ENCODE measurements around the gene FKBP5. TPM values are rescaled to one million over a fixed set of nuclear protein-coding genes. Genes with fewer than 3 reads are reported as not detected.

FKBP5 gene
- total and polyA plus RNA-seq, 10 of the 15 experiments (the other 5 are each of a cell fraction or from before 2014, with no cell fraction given), result 29.0 to 123 (median 62.3) TPM

DNA sequence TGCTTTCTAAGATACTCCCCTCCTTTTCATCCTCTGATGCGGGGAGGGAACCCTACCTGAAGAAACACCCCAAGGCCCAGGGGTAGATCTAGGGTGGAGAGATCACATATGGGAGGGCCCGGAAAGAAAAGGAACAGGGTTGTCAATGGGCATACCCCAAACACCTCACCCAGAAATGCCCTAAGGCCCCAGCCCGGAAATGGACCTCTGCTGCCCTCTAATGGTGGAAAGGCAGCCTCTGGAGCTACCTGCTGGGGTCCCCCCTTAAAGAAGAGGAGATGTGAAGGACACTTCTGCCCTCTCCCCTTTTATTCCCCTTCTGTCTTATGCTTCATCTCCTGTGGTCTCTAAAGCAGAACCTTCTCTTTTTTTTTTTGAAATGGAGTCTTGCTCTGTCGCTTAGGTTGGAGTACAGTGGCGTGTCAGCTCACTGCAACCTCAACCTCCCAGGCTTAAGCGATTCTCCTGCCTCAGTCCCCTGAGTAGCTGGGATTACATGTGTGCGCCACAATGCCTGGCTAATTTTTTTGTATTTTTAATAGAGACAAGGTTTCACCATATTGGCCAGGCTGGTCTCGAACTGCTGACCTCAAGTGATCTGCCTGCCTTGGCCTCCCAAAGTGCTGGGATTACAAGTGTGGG lies 47.7 kb upstream of the FKBP5 start (continued):
- TF ChIP-seq, protein P1, sequence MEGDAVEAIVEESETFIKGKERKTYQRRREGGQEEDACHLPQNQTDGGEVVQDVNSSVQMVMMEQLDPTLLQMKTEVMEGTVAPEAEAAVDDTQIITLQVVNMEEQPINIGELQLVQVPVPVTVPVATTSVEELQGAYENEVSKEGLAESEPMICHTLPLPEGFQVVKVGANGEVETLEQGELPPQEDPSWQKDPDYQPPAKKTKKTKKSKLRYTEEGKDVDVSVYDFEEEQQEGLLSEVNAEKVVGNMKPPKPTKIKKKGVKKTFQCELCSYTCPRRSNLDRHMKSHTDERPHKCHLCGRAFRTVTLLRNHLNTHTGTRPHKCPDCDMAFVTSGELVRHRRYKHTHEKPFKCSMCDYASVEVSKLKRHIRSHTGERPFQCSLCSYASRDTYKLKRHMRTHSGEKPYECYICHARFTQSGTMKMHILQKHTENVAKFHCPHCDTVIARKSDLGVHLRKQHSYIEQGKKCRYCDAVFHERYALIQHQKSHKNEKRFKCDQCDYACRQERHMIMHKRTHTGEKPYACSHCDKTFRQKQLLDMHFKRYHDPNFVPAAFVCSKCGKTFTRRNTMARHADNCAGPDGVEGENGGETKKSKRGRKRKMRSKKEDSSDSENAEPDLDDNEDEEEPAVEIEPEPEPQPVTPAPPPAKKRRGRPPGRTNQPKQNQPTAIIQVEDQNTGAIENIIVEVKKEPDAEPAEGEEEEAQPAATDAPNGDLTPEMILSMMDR (IDR thresholded peaks at IDR 0.05 in 2 of 3, conservative IDR thresholded peaks at IDR 0.05 in 1 of 3; ENCODE audit: control insufficient read depth in 2 of 3, extremely low read depth in 1 of 3, insufficient read depth in 1 of 3, low read depth in 3 of 3, low read length in 3 of 3), result peak; percentile 89 to 95 (median 93); a peak in 5 of 6 replicates
- TF ChIP-seq, protein P2, sequence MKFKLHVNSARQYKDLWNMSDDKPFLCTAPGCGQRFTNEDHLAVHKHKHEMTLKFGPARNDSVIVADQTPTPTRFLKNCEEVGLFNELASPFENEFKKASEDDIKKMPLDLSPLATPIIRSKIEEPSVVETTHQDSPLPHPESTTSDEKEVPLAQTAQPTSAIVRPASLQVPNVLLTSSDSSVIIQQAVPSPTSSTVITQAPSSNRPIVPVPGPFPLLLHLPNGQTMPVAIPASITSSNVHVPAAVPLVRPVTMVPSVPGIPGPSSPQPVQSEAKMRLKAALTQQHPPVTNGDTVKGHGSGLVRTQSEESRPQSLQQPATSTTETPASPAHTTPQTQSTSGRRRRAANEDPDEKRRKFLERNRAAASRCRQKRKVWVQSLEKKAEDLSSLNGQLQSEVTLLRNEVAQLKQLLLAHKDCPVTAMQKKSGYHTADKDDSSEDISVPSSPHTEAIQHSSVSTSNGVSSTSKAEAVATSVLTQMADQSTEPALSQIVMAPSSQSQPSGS (IDR thresholded peaks at IDR 0.05; ENCODE audit: low read length), result no peak
- TF ChIP-seq ZNF274 (IDR thresholded peaks at IDR 0.05; ENCODE audit: insufficient read depth, insufficient read length) (no peak), ESRRA (IDR thresholded peaks at IDR 0.05; ENCODE audit: low read length) (no peak), MXI1 (IDR thresholded peaks at IDR 0.05; ENCODE audit: low read depth, low read length) (no peak), SUPT20H (IDR thresholded peaks at IDR 0.05; ENCODE audit: borderline replicate concordance, control insufficient read depth, low read depth, low read length) (no peak), PML (IDR thresholded peaks at IDR 0.05; ENCODE audit: low read length) (no peak), SMC3 (IDR thresholded peaks at IDR 0.05; ENCODE audit: borderline replicate concordance, low read length) (peak; percentile 96), NR2F1 (conservative IDR thresholded peaks at IDR 0.05) (no peak), CHD4 (IDR thresholded peaks at IDR 0.05) (no peak), HDAC6 (IDR thresholded peaks at IDR 0.05; ENCODE audit: unreplicated experiment) (no peak), GATAD2B (conservative IDR thresholded peaks at IDR 0.05; ENCODE audit: low read depth) (no peak)
- TF ChIP-seq, protein P3, sequence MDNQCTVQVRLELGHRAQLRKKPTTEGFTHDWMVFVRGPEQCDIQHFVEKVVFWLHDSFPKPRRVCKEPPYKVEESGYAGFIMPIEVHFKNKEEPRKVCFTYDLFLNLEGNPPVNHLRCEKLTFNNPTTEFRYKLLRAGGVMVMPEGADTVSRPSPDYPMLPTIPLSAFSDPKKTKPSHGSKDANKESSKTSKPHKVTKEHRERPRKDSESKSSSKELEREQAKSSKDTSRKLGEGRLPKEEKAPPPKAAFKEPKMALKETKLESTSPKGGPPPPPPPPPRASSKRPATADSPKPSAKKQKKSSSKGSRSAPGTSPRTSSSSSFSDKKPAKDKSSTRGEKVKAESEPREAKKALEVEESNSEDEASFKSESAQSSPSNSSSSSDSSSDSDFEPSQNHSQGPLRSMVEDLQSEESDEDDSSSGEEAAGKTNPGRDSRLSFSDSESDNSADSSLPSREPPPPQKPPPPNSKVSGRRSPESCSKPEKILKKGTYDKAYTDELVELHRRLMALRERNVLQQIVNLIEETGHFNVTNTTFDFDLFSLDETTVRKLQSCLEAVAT (IDR thresholded peaks at IDR 0.05), result no peak
- TF ChIP-seq, protein P4, sequence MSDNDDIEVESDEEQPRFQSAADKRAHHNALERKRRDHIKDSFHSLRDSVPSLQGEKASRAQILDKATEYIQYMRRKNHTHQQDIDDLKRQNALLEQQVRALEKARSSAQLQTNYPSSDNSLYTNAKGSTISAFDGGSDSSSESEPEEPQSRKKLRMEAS (IDR thresholded peaks at IDR 0.05; ENCODE audit: low read depth, low read length), result no peak

All from GM12878 (cell line).